ENCODE results near the gene ERBB4.

Gene ERBB4

DNA sequence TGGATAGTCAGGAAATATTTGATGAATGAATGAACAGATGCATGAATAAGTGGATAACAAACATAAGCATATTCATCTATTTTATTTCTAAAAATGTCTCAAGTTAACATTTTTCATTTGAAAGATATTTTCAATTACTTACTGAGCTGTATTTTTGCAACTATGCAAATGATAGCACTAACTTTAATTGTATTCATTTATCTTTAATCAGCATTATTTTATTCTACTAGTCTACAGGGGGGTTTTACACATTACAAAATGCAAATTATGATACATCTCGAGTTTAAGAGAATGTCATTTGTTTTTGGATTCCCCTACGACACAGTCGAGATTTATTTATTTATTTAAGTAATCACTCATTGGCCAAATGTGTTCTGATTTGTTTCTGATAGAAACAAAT lies 530.6 kb downstream of the ERBB4 start:
- TF ChIP-seq, protein P1, sequence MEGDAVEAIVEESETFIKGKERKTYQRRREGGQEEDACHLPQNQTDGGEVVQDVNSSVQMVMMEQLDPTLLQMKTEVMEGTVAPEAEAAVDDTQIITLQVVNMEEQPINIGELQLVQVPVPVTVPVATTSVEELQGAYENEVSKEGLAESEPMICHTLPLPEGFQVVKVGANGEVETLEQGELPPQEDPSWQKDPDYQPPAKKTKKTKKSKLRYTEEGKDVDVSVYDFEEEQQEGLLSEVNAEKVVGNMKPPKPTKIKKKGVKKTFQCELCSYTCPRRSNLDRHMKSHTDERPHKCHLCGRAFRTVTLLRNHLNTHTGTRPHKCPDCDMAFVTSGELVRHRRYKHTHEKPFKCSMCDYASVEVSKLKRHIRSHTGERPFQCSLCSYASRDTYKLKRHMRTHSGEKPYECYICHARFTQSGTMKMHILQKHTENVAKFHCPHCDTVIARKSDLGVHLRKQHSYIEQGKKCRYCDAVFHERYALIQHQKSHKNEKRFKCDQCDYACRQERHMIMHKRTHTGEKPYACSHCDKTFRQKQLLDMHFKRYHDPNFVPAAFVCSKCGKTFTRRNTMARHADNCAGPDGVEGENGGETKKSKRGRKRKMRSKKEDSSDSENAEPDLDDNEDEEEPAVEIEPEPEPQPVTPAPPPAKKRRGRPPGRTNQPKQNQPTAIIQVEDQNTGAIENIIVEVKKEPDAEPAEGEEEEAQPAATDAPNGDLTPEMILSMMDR (conservative IDR thresholded peaks at IDR 0.05; ENCODE audit: control insufficient read depth, insufficient read depth, low read depth, low read length): no peak

GRCh38 chr2:212005085-212005671 lies 533.4 kb downstream of the ERBB4 start:
- peak; percentile 39 for DNase-seq (ENCODE audit: low read depth)
- H3K4me3 ChIP-seq (ENCODE audit: control insufficient read depth, low read depth, low read length): no peak overlapping the region
- TF ChIP-seq, protein P1 (conservative IDR thresholded peaks at IDR 0.05; ENCODE audit: control insufficient read depth, insufficient read depth, low read depth, low read length): peak; percentile 63

More for the DNA sequence above, 530.6 kb downstream of the ERBB4 start:
- no peak for DNase-seq (ENCODE audit: low read depth)
- no peak overlapping the region for H3K4me3 ChIP-seq (ENCODE audit: control insufficient read depth, low read depth, low read length)

DNA sequence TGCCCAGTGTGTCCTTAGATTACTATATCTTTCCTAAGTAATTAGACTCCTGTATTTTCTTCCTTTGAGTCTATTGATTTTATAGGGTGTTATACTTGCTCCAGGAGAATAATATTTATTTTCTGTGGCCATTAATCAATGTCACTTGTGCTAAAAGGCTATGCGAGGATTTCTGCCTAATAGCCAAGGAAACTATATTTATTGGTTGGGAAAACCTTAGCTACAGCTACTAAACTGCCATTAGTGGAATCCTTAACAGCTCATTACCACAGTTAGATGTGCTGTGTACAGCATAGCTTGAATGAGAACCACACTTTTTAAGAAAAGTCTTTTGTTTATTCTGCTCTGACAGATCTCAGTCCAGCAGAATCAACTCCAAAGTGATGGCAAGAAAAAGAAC lies 537.3 kb downstream of the ERBB4 start:
- H3K4me3 ChIP-seq (ENCODE audit: control insufficient read depth, low read depth, low read length): no peak overlapping the region
- DNase-seq (ENCODE audit: low read depth): no peak
- TF ChIP-seq, protein P1 (conservative IDR thresholded peaks at IDR 0.05; ENCODE audit: control insufficient read depth, insufficient read depth, low read depth, low read length): no peak

DNA sequence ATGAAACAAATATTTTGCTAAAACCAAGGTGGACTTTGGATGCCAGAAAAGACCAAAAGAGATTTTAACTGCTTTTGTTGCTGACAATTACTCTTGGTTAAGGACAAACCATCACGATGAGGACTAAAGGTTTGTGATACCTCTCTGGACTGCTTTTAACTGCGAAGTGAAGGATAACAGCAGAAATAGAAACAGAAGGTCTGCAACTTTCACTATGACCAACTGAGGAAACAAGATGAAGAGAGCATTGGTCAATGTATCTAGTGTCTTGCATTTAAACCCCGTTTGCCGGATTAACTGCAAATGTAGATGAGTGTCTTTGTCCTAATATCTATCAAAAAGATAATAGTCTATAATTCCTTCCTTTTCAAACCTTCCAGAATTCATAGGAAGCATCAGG lies 541.7 kb downstream of the ERBB4 start:
- no peak overlapping the region for H3K4me3 ChIP-seq (ENCODE audit: control insufficient read depth, low read depth, low read length)
- TF ChIP-seq, protein P1 (conservative IDR thresholded peaks at IDR 0.05; ENCODE audit: control insufficient read depth, insufficient read depth, low read depth, low read length): no peak
- DNase-seq (ENCODE audit: low read depth): no peak

GRCh38 chr2:211994806-211995205 lies 543.8 kb downstream of the ERBB4 start:
- DNase-seq (ENCODE audit: low read depth): no peak
- no peak overlapping the region for H3K4me3 ChIP-seq (ENCODE audit: control insufficient read depth, low read depth, low read length)
- TF ChIP-seq, protein P1 (conservative IDR thresholded peaks at IDR 0.05; ENCODE audit: control insufficient read depth, insufficient read depth, low read depth, low read length): no peak

GRCh38 chr2:211990335-211990734 lies 548.3 kb downstream of the ERBB4 start:
- TF ChIP-seq, protein P1 (conservative IDR thresholded peaks at IDR 0.05; ENCODE audit: control insufficient read depth, insufficient read depth, low read depth, low read length): no peak
- no peak overlapping the region for H3K4me3 ChIP-seq (ENCODE audit: control insufficient read depth, low read depth, low read length)
- no peak for DNase-seq (ENCODE audit: low read depth)

- TF ChIP-seq, protein P1 (conservative IDR thresholded peaks at IDR 0.05; ENCODE audit: control insufficient read depth, insufficient read depth, low read depth, low read length): no peak
- no peak for DNase-seq (ENCODE audit: low read depth)
- H3K4me3 ChIP-seq (ENCODE audit: control insufficient read depth, low read depth, low read length): no peak overlapping the region
Measured at GRCh38 chr2:211986313-211986712, 552.3 kb downstream of the ERBB4 start.
